GM12874 (cell line): ENCODE results near the gene CMC1.

Experiments
- CTCF ChIP-seq: IDR thresholded peaks from 2 replicates; pipeline ENCODE4 v1.5.1; 2011; ENCODE audit warnings: low read depth, mild to moderate bottlenecking, control low read depth, low read length, moderate library complexity; ENCODE audit not compliant: insufficient read depth

CMC1 gene

GRCh38 chr3:28348265-28348628 lies 106.8 kb downstream of the CMC1 start:
- TF ChIP-seq CTCF, result 0 out of 2 replicates have a peak, but pooled peaks have one; percentile 2

- peak; percentile 22; the same call in 1 of the 2 replicates for TF ChIP-seq CTCF
Observed at GRCh38 chr3:28348629-28349468, 107.4 kb downstream of the CMC1 start, which contains the start of the genes AZI2 and ZCWPW2. Gene AZI2 (minus strand): TSS chr3:28348824. CDS start chr3:28340617, 8,207 bp downstream. Gene ZCWPW2 (plus strand): TSS chr3:28348721. CDS start chr3:28413069, 64,348 bp downstream.

GRCh38 chr3:28349469-28350000 lies 108.1 kb downstream of the CMC1 start:
- no peak for TF ChIP-seq CTCF
